ENCODE measurements around the gene JAZF1.

Gene JAZF1

GRCh38 chr7:28075674-28076358, 104.8 kb downstream of the JAZF1 start:
- no peak for DNase-seq (ENCODE audit: low read depth, low spot score)

GRCh38 chr7:28072876-28073514, 107.6 kb downstream of the JAZF1 start:
- no peak for DNase-seq (ENCODE audit: low read depth, low spot score)

- no peak for DNase-seq (ENCODE audit: low read depth, low spot score)
Observed at GRCh38 chr7:28071570-28071969, 109.0 kb downstream of the JAZF1 start.

- no peak for DNase-seq (ENCODE audit: low read depth, low spot score)
Observed at GRCh38 chr7:28070297-28071055, 110.1 kb downstream of the JAZF1 start.

- no peak for DNase-seq (ENCODE audit: low read depth, low spot score)
Observed at GRCh38 chr7:28069807-28070206, 110.8 kb downstream of the JAZF1 start.

GRCh38 chr7:28069388-28069787, 111.2 kb downstream of the JAZF1 start:
- DNase-seq (ENCODE audit: low read depth, low spot score), result no peak

- DNase-seq (ENCODE audit: low read depth, low spot score), result no peak
Observed at GRCh38 chr7:28068811-28069216, 111.8 kb downstream of the JAZF1 start.

GRCh38 chr7:28067171-28067570, 113.4 kb downstream of the JAZF1 start:
- no peak for DNase-seq (ENCODE audit: low read depth, low spot score)

GRCh38 chr7:28065721-28066285, 114.8 kb downstream of the JAZF1 start:
- no peak for DNase-seq (ENCODE audit: low read depth, low spot score)

- DNase-seq (ENCODE audit: low read depth, low spot score), result no peak
Observed at GRCh38 chr7:28065308-28065707, 115.3 kb downstream of the JAZF1 start.

- no peak for DNase-seq (ENCODE audit: low read depth, low spot score)
Observed at GRCh38 chr7:28064437-28064836, 116.2 kb downstream of the JAZF1 start.

- DNase-seq (ENCODE audit: low read depth, low spot score), result peak; percentile 23
Observed at GRCh38 chr7:28062197-28062991, 118.2 kb downstream of the JAZF1 start.

- no peak for DNase-seq (ENCODE audit: low read depth, low spot score)
Observed at GRCh38 chr7:28061824-28062196, 118.8 kb downstream of the JAZF1 start.

- DNase-seq (ENCODE audit: low read depth, low spot score), result no peak
Observed at GRCh38 chr7:28060371-28060950, 120.1 kb downstream of the JAZF1 start.

- no peak for DNase-seq (ENCODE audit: low read depth, low spot score)
Observed at GRCh38 chr7:28055161-28055544, 125.4 kb downstream of the JAZF1 start.

GRCh38 chr7:28054531-28055160, 125.9 kb downstream of the JAZF1 start:
- DNase-seq (ENCODE audit: low read depth, low spot score), result no peak

GRCh38 chr7:28052933-28053332, 127.7 kb downstream of the JAZF1 start:
- no peak for DNase-seq (ENCODE audit: low read depth, low spot score)

GRCh38 chr7:28048694-28049093, 131.9 kb downstream of the JAZF1 start:
- DNase-seq (ENCODE audit: low read depth, low spot score), result no peak

GRCh38 chr7:28046035-28046434, 134.6 kb downstream of the JAZF1 start:
- no peak for DNase-seq (ENCODE audit: low read depth, low spot score)

- DNase-seq (ENCODE audit: low read depth, low spot score), result no peak
Observed at GRCh38 chr7:28045592-28045991, 135.0 kb downstream of the JAZF1 start.

- no peak for DNase-seq (ENCODE audit: low read depth, low spot score)
Observed at GRCh38 chr7:28044825-28045224, 135.8 kb downstream of the JAZF1 start.
